HG03354 (cell line): ENCODE data around the gene PRKAG1.

Experiments used
- ATAC-seq: cut with Tn5 transposase; IDR thresholded peaks from one replicate; pipeline ENCODE4 v1.9.1; 2021; ENCODE audit warnings: mild to moderate bottlenecking; ENCODE audit not compliant: unreplicated experiment, poor library complexity, severe bottlenecking

The PRKAG1 gene

DNA sequence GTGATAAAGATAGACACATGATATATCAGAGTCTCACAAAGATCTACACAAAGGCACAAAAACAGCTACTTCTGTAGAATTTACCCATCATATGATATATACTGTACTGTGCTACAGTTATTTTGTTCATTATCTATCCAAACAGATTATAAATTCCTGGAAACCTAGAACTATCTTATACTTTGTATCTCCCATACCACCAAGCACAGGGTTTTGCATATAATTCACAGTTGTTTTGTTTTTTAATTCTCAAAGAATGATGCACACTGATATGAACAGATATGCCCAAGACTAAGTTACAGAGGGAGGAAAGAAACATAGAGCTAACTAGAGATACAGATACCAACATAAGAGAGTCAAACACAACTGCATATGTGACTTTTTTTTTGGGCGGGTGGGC is 3.4 kb downstream of the PRKAG1 start:
- ATAC-seq: no peak

DNA sequence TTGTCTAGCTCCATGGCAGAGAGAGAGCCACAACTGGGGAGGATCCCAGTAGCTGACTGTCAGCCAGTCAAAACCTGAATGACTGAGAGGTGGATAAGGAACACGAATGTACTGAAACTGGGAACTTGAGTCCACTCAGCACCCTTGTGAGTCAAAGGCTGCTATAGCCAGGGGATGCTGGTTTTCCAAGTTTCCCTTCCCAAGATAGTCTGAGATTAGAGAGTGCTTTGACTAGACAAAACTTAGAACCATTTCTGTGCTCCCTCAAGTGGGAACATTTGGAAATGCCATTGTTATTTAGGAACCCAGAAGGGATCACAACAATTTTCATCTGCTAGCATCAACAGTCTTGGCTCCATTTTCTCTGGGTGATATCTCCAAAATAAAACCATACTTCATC is 4.0 kb downstream of the PRKAG1 start:
- ATAC-seq: no peak

DNA sequence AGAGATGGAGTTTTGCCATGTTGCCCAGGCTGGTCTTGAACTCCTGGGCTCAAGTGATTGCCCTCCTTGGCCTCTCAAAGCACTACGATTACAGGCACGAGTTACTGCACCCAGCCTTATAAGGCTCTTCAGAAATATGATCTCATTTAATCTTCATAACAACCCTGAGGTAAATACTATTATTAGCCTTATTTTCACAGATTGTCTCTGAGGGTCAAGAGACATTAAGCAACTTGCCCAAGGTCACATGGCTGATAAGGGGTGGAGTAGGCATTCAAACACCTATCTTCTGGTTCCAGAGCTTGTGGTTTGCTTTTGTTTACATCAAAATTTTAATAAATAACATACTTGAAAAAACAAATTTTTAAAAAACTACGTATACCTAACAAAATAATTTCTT is 5.1 kb downstream of the PRKAG1 start:
- ATAC-seq: no peak

DNA sequence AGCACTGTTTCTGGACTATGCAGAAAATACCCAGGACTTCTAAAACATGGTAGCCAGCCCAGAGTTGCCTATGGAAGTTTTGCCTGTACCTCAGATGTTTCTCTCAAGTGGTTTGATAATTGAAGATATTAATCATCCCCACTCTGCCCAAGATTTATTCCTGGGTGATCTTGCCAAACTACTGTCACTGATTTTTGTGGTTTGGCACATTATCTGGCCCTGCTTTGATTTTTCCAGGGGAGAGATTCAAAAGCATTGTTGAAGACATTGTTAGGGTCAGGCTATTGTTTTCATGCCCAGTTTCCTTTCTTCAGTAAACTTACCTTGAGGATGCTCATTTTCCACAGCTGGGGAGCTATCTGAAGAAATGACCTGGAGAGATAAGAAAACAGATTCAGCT is 5.8 kb downstream of the PRKAG1 start:
- ATAC-seq: no peak

DNA sequence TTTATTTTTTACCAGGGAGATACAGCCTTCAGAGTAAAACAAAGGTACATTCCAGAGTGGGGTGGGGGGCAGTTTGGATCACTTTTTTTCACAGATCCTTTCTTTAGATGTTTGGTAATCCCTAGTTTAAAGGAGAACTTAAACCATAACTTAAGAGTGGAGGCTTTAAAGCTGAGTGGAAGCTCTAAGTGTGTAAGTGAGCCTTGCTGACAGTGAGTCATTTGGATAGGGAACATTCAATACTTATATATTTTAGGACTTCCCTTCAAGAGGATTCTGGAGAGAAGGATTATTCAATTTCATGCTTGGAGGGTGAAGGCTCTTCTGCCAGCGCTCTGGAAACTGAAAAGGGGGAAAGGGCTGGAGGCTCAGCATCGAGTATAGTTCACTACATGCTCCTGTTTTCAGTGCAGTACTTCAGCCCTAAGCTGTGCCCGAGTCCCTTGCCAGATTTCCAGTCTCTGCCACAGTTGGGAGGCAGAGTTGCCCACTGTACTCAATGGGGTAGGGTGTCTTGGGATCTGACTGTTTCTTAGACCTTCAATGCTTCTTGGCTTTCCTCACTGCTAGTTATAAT is 8.4 kb downstream of the PRKAG1 start:
- no peak for ATAC-seq

DNA sequence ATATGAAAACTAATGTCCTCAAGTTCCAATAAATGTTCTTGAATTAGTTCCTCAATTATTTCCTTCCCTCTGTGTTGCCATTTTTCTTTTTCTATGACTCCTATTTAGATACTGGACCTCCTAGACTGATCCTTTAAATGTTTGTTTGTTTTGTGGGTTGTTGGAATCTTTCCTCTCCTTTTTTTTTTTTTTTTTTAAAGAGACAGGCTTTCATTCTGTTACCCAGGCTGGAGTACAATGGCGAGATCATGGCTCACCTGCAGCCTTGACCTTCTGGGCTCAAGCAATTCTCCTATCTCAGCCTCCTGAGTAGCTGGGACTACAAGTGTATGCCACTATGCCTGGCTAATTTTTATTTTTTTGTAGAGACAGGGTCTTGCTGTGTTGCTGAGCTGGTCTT is 9.6 kb downstream of the PRKAG1 start:
- no peak for ATAC-seq

- no peak for ATAC-seq
Observed at GRCh38 chr12:49000346-49000745, 18.2 kb downstream of the PRKAG1 start.

DNA sequence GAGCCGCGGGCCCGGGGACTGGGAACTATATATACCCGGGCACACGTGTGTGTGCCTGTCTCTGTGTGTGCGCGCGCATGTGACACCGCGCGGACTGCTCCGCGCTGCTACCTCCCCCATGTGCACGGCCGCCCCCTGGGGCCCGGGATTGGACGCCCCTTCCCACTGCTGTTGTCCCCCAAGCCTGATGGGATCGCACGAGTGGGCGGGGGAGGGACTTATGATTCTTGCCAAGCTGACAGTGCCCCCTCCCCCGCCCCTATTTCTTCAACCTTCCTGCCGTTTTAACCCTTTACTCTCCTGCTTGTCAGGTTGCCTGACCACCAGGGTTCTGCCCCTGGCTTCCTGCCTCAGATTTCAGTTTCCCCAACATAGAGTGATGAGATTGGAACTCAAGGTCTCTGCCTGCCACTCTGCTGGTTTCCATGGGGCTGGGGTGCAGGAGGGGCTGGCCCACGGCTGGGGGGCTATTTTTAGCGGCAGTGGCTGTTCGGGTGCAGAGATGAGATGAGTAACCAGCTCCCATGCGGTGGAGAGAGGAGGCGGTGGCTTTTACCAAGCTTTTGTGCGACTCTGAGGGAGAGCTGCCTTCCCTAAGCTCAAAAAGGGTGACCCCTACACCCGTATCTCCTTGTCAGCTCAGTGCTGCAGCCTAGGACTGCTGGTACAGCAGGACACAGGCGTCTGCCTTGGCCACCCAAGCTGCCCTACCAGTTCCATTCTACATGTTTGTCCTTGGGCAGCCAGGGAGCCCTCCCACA is 19.0 kb downstream of the PRKAG1 start, which contains the start of gene DDN:
Gene DDN (minus strand): TSS at position 5 of the 761 bp plus-strand sequence. CDS start 88 bp downstream, outside the sequence.
- peak; percentile 49 for ATAC-seq

DNA sequence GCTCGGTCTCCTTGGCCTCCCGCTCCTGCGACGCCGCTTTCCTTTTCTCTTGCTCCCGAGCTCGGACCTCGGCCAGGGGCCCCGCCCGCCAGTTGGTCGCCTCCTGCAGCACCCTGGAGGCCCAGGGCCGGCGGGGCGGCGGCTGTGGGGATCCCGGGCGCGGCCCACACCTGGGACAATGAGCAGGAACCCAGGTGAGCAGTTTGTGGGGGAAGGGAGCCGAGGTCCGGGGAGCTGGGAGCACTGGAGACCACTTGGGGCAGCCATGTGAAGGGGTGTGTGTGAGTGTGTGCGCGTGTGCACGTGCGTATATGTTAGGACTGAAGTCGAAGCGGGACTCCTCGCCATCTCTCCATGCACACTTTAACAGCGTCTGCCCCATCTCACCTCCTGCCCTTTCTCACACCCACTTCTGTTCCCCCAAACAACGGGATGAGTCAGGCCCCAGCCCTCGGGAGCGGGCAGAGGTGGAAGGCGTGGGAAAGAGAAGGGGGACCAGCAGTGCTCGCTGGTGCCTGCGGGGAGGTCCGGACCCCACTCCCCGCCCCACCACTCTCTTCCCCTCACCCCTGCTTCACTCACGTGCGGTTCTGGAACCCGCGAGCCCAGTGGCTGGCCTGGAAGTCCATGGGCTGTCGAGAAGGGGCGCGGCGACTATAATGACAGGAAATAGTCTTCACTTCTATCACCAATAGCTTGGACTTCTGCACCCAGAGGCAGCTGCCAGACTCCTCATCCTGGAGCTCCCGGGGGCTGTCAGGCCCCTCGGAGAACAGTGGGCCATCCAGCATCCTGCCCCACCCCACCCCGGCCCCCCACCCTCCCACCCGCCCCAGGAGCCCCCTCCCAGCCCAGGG is 19.9 kb downstream of the PRKAG1 start:
- peak; percentile 20 for ATAC-seq

DNA sequence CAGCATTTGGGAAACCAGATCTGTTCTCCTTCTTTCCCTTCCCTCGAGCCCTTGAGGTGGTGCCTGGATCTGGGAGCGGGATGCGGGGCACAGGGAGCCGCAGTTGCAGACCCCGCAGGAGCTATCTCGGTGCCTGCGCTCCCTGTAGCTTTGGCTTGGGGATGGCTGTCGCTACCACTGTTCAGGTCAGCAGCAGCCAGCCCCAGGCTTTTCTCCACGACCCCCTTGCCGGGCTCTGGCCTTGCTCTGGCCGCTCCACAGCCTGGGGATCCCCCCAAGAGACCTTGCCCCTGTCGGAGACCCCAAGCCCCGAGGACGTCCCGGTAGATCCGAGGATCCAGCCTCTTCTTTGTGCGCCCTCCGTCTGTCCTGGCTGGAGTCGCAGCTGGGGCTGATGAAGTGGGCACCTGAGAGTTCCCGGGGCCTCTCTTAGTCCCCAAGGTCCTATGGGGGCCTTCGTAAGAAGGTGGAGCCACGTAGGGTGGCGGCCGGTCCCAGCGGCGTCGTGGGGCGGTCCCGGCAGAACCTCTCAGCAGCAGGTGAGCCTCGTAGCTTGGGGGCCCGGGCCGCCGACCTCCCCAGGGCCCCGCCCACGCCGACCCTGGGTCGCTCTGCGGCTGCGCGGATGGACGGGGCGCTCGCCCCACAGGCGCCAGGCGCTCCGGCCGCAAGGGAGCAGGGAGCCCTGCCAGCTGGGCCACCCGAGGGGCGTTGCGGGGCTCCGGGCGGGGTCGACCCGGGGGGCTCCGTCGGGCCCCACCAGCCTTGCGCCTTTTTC is 20.7 kb downstream of the PRKAG1 start:
- ATAC-seq: peak; percentile 37

GRCh38 chr12:48996794-48997718 is 21.5 kb downstream of the PRKAG1 start:
- no peak for ATAC-seq

DNA sequence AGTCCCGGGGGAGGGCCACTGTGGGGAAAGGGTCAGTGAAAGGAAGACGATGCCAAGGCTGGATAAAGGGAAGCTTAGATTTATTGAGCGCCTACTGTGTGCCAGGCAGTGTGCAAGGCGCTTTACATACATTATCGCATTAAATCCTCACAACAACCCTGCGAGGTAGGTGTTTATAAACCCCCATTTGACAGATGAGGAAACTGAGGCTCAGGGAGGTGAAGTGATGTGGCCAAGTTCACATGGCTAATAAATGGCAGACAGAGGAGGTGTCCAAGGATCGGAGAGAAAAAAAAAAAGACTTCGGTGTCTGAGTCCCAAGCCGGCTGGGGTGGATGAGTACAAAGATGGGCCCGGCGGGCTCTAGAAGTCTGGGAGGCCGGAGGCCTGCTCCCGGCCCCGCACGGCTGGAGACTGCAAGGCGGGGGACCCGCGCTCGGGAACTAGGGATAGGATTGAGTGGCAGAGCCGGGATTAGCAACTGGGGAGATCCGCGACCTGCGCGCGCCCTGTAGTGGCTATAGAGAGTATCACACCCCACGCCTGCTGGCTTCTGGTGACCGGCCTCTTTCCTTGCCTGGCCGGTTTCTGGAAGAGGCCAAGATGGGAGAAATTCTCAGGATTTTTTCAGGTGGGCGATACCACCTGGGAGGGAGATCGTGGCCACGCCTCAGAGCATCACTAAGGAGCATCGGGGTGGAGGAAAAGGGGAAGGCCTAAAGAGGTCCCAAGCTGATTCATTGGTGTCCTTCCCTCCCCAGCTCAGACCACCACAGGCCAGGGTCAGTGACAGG is 23.3 kb downstream of the PRKAG1 start:
- ATAC-seq: peak; percentile 32

- no peak for ATAC-seq
Observed at GRCh38 chr12:48994224-48995085, 24.1 kb downstream of the PRKAG1 start.

DNA sequence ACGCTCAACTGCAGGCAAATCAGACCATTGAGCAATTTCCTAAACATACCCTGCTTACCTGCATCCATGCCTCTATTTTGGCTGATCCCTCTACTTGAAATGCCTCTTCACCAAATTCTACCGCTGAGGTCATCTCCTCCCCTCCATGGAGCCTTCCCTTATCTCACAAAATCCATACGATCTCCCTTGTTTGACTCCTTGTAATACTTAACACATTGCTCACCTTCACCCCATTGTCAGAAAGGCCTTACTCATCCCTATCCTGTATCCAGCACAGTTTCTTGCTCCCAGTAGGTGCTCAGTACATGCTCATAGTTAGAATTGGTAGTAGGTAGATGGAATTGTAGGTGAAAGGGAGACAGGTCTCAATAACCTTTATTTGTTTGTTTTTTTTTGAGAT is 24.8 kb downstream of the PRKAG1 start:
- ATAC-seq: no peak

DNA sequence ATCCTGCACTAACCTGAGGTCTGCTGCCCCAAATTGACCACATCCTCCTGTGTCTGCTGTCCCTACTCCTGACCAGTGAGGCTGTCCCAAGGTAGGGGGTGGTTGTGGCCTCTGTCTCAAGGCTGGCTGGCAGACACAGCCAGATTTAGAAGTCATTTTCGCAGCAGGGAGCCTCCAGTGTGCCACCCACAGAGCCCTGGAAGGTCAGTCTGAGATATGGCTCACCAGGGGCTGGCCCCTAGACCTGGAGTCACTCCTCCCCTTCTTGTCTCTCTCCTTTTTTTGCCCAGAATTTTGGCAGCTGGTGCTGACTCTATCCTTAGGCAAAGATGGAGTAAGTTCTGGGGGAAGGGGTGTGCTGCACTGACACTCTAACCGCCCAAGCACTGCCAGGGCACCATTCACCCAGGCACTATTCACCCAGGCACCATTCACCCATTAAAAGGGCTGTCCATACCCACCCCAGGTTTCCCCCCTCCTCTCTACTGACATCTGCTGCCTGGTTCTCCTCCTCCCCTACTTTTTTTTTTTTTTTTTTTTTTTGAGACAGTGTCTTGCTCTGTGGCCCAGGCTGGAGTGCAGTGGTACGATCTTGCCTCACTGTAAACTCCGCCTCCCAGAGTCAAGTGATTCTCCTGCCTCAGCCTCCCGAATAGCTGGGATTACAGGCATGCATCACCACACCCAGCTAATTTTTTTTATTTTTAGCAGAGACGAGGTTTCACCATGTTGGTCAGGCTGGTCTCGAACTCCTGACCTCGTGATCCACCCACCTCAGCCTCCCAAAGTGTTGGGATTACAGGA is 27.1 kb downstream of the PRKAG1 start:
- ATAC-seq: no peak

DNA sequence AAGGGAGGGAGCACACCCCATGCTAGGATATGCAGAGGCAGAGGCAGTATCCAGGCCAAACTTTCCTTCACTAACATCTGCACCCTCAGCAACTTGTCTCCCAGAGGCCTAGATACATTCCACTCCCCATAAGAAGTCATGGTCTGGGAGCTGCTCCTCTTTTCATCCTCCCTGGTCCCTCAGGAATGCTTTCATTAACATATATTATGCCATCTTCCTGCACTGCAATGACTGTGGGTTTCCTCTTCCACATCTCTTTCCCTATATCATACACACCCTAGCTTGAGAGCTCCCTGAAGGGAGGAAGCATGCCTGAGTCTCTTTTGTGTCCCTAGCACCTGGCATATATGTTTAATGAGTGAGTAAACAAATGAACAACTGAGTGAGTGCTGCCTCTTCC is 28.0 kb downstream of the PRKAG1 start:
- ATAC-seq: no peak
